PC-3 (cell line): ENCODE data around the gene RILPL2.
A peak's percentile ranks its signal among the peaks of the same experiment; 100 is the strongest.

Experiments
- CTCF ChIP-seq: fragments of 300-600 bp; sonication (generic); conservative IDR thresholded peaks from 2 replicates; pipeline ENCODE4 v1.5.1; 2017; ENCODE audit warnings: antibody characterized with exemption, low read depth, mild to moderate bottlenecking, low read length
- EZH2 ChIP-seq: fragments of 300-600 bp; sonication (generic); IDR thresholded peaks from one replicate; pipeline ENCODE4 v1.6.1; 2017; ENCODE audit warnings: antibody characterized with exemption, mild to moderate bottlenecking, low read length; ENCODE audit not compliant: unreplicated experiment
- EZH2phosphoT487 ChIP-seq: fragments of 300-600 bp; sonication (generic); IDR thresholded peaks from 2 replicates; pipeline ENCODE4 v1.6.1; 2018; ENCODE audit warnings: mild to moderate bottlenecking, antibody characterized with exemption, low read length, borderline replicate concordance

GRCh38 chr12:123436017-123436964 lies at the start of gene RILPL2:
- no peak for TF ChIP-seq EZH2
- peak; percentile 9; the same call in 1 of the 2 replicates for TF ChIP-seq CTCF
- TF ChIP-seq EZH2phosphoT487, result no peak
